GM18519 (cell line): ENCODE data around the gene PKD2L1.

Experiments
- ATAC-seq: cut with Tn5 transposase; IDR thresholded peaks from one replicate; pipeline ENCODE4 v1.9.1; 2021; ENCODE audit warnings: mild to moderate bottlenecking, moderate library complexity; ENCODE audit not compliant: unreplicated experiment, low FRiP score

The PKD2L1 gene

DNA sequence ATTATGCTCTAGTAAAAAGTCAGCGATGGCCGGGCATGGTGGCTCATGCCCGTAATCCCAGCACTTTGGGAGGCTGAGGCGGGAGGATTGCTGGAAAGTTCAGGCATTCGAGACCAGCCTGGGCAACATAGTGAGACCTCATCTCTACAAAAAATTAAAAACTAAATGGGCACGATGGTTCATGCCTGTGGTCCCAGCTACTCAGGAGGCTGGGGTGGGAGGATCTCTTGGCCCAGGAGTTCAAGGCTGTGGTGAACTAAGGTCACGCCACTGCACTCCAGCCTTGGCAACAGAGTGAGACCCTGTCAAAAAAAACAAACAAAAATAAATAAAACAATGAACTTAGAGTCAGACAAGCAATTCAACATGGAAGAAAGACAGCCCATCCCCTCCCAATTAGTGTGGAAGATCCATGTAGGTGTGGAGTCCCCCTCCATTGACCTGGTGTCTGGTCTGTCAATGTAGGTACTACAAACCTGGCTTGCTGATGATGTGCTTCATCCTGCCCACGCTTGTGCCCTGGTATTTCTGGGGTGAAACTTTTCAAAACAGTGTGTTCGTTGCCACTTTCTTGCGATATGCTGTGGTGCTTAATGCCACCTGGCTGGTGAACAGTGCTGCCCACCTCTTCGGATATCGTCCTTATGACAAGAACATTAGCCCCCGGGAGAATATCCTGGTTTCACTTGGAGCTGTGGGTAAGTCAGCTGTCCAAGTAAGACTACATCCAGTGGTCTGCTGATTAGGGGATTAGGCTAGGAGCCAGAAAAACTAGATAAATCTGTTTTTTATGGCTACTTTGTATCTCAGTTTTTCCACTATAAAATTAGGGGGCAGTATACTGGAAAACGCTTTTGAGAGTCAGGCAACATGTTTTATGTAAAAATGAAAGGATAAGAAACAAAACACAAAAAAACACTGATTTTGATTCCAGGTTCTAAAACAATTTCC is 26.3 kb upstream of the PKD2L1 start:
- no peak for ATAC-seq

DNA sequence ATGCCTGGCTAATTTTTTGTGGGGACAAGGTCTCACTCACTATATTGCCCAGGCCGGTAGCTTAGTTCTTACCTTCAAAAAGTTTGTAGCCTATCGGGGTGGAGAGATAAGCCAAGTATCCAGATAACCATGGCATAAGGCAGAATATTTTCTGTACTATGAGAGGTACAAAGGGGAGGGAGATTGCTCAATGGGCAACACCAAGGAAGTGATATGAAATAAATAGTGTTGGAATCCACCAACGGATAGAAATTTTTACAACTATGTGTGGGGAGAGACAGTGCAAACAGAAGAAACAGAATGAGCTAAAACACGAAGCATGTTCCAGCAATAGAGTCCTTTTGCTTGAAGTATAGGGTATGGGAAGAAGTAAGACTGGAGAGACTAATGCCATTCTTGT is 25.1 kb upstream of the PKD2L1 start:
- ATAC-seq = no peak

DNA sequence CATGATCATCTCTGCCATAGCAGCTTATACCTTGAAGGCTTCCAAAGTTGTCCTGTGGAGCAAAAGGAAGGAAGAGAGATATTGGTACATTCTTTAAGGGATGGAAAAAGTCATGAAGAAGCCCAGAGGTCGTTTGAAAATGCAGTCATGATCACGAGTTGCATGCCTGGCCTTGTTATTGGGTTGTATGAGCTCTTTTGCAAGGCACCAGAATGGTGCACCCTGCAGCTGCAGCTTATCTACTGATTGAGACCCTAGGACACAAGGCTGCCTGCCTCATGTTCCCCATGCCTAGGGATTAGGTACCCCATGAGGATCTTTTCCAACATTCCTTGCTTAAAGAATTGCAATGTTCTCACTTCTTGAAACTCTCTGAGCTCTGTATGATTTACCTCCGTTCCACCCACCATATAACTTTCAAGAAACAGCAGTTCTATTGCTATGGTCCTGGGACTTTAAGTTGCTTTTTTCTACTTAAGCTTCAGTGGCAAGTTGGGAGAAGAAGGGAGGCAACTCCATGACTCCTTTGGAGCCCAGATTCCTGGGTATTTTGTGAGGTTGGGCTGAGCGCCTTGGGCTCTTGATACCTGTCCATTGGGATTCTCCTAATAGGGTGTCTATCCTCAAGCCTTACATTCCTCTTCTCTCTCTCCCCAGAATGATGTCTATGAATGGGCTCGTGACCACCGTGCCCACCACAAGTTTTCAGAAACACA is 23.9 kb upstream of the PKD2L1 start:
- no peak for ATAC-seq

DNA sequence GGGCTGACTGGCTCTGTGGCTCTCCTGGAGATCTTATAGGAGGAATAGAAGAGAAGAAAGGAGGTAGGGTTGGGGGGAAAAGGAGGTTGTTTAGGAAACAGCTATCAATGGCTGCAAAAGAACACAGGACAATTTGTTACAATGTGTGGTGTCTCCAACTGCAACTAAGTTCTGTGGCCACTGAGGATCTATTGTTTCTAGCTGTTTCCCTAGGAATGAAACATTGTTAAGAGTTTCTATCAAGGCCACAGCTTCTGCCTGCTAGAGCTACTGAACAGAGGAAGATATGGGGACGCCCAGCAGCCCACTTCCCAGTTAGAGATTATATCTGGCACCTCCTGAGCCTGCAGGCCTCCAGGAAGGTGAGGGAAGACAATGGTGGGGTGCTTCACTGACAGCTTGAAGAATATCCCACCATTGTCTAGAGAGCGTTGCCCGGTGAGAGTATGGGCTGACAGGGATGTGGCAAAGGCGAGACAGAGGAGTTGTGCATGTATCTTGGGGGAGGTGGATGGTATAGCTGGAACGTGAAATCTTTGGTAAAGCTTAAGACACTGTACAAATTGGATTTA is 21.0 kb upstream of the PKD2L1 start:
- no peak for ATAC-seq

DNA sequence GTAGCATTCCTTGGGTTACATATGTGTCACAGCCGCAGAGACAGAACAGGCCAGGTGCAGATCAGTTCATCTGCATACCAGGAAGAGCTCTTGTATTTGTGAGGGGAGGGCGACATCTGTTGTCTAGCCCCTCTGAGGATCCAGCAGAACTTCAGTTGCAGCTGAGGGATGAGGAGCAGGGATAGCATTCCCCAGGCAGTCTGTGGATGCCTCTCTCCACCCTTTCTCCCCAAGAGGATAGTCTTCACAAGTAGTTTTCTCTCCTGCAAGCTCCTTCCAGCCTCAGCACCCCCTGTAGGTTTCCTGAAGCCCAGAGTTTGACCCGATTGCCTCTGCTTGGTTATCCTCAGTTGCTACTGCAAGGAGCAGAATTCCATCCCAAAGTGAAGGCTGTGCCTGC is 19.6 kb upstream of the PKD2L1 start:
- no peak for ATAC-seq

- no peak for ATAC-seq
Observed at GRCh38 chr10:100349087-100349486, 19.1 kb upstream of the PKD2L1 start.

DNA sequence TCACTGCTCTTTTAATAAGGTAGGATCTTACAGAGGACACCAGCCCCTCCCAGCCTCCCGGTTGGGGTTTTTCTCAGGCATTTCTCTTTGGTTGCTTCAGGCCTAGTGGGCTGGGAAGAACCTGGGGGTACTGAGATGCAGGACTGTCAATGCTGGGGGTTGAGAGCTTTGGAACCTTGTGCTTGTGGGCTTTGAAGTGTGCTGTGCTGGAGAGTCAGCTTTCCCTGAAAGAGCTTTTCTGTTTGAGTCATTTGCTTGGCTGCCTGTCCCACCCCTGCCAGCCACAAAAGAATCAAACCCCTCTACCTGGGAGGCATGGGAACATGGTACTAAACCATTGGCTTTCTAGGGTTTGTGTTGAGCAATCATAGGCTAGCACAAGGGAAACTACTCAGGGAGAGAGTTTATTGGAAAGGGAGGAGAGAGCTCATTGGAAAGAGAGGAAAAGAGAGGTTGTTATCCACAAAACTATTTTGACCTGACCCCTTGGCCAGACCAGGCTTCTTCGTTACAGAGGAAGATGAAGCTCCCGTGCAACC is 18.4 kb upstream of the PKD2L1 start:
- ATAC-seq = no peak

GRCh38 chr10:100347568-100348195 is 17.7 kb upstream of the PKD2L1 start:
- no peak for ATAC-seq

DNA sequence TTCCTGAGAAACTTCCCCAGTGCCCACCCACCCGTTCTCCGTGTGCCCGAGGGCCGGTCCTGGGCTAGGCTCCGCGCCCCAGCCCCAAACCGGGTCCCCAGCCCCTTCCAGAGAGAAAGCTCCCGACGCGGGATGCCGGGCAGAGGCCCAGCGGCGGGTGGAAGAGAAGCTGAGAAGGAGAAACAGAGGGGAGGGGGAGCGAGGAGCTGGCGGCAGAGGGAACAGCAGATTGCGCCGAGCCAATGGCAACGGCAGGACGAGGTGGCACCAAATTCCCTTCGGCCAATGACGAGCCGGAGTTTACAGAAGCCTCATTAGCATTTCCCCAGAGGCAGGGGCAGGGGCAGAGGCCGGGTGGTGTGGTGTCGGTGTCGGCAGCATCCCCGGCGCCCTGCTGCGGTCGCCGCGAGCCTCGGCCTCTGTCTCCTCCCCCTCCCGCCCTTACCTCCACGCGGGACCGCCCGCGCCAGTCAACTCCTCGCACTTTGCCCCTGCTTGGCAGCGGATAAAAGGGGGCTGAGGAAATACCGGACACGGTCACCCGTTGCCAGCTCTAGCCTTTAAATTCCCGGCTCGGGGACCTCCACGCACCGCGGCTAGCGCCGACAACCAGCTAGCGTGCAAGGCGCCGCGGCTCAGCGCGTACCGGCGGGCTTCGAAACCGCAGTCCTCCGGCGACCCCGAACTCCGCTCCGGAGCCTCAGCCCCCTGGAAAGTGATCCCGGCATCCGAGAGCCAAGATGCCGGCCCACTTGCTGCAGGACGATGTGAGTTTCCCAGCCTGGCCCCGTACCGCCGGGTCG is 16.9 kb upstream of the PKD2L1 start, which contains the start of gene SCD:
SCD (plus strand) TSS at position 469 of the 803 bp plus-strand sequence; CDS start at position 741, 272 bp downstream.
- peak; percentile 75 for ATAC-seq

DNA sequence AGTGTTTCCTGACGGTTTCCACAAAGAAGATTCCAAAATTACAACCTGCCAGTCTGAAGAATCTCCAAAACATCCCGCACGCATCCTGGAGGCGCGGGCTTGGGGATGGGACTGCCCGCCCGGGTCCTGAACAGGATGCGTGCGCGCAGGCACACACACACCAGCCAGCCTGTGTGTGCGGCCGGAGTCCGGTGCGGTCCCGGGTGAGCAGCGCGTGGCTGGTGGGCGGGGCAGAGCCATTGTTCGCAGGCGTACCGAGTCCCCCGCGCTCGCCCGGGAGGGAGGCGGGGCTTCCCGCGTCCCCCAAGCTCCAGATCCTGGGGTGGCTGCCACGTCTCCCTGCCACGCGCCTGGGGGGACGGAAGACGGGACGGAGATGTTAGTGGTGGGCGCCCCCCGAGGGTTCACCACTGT is 16.3 kb upstream of the PKD2L1 start:
- peak; percentile 42 for ATAC-seq

DNA sequence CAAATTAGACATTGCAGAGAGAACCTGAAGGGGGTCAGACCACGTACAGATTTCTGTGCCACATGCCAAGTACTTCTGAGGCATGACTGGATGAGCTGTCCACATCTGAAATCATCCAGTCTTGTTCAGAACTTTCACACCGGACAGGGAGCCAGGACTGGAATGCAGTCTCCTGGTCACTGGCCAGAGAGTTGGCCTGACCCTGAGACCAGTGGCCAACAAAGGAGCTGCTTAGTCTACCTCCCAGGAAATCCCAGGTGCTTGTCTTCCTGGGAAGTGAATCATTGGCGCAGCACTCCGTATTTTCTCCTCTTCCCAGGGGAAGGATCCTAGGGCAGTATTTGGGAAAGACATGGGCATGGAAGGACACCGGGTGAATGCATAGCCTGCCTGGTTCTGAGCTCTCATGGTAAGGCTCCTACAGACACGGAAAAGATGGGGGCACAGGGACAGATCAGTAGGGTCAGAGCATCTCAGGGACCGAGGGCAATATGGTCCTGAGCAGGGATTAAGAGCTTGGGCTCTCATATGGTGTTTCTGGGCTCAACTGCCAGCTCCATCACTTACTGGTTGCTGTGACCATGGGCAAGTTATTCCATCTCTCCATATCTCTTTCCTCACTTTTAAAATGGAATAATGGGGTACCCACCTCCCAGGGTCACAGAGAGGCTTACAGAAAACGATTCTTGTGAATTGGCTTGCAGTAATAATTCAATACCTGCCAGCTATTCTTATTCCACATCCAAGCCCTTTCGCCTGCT is 15.7 kb upstream of the PKD2L1 start:
- ATAC-seq = no peak

GRCh38 chr10:100344241-100344788 is 14.3 kb upstream of the PKD2L1 start:
- ATAC-seq = no peak

DNA sequence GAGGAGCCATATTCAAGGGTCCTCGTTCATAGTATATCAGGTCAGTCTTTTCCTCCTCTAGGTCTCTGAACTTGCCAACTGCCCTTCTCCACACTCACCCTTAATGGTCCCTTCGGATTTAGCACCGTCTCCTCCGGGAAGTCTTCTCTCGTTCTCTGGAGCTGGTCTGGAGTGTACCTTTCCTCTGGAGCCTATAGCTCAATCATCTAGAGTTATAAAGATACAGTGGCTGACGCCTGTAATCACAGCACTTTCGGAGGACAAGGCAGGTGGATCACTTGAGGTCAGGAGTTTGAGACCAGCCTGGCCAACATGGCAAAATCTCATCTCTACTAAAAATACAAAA is 12.6 kb upstream of the PKD2L1 start:
- no peak for ATAC-seq

DNA sequence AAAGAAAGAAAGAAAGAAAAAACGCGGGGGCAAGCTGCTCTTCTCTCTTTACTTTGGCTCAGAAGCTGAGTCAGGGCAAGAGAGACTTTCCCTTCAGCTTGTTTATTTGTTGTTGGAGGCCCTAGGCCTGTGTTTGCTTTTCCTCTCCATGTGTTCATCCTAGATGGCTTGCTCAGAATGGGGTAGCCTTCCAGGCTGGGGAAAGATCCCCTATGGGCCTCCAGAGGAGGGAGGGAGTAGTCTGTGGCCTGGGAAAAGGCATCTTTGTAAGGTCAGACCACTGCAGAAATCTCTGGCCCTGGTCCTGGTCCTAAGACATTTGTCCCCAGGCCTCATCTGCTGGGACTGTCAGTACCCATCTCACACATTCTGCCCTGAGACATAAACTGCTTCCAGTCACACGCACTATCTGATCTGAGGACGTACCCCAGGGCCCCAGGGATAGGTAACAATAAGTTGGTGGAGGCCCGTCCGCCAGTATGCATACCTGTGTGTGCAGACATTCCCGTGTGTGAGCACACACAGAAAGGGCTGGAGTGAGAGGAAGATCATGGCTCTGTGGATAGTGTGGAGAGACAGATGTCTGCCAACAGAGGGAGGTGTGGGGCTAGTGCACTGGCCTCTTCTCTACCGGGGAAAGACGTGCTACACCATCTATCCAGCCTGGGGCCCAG is 12.1 kb upstream of the PKD2L1 start:
- ATAC-seq = no peak

- ATAC-seq = no peak
Observed at GRCh38 chr10:100340948-100341847, 11.2 kb upstream of the PKD2L1 start.

DNA sequence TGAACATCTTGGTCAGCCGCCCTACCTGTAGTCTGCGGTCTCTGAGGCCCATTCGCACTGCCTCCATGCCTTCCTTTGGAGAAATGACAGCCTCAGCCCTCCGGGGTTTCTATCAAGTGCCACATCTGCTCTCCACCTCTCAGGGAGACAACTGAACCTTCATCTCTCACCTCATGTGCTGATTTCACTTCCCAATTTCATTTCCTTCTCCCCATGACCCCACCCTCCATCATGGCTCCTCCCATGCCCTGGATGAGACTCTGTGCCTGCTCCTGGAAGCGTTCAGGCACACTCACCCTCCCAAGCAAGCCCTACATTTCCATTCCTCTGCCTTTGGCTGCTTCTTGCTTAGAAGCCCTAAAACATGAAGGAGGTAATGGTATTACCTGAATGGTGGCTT is 9.2 kb upstream of the PKD2L1 start:
- ATAC-seq = no peak

DNA sequence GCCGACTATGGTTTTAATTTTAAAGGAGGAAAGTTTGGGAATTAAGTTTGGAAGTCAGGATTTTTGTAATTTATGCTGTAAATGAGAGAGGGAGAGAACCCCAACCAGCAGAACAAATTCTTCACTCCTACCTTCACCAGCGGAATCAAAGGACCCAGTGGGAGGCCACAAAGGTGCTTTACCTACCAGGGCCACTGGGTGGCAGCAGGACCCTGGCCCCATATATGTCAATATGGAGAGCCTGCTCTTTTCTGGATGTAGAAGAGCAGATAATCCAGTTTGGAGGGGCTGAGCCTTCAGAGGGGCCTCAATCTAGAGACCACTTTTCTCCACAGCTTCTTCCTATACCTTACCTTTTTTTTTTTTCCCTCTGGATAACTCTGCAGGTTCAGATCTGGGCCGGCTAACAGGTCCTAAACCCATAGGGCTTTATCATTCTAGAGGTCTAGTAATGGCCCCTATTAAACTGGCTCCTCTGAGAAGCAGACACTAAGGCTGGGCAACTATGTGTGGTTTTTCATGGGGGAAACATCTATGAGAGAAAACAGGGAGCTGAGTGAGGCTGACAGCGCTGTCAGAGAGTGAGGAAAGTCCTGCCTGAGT is 8.5 kb upstream of the PKD2L1 start:
- ATAC-seq = no peak
